BLaER1 (cell line): Measurements from ENCODE around the gene METTL2A.
A peak's percentile ranks its signal among the peaks of the same experiment; 100 is the strongest.
"Not testable (repeated sequence)": the region's sequence is repeated elsewhere in the genome, so short reads cannot be mapped to it uniquely, and the experiment has no call there.

Experiments used
- H3K27ac ChIP-seq: shearing (Covaris generic); formaldehyde crosslinking; 2 replicates; pipeline ENCODE4 v1.8.1; 2022
- H3K27me3 ChIP-seq: shearing (Covaris generic); formaldehyde crosslinking; 2 replicates; pipeline ENCODE4 v1.8.1; 2022
- H3K36me3 ChIP-seq: shearing (Covaris generic); formaldehyde crosslinking; 2 replicates; pipeline ENCODE4 v1.8.1; 2022
- H3K4me1 ChIP-seq: shearing (Covaris generic); formaldehyde crosslinking; 2 replicates; pipeline ENCODE4 v1.8.1; 2022
- H3K4me2 ChIP-seq: shearing (Covaris generic); formaldehyde crosslinking; 2 replicates; pipeline ENCODE4 v1.8.1; 2022
- H3K4me3 ChIP-seq: shearing (Covaris generic); formaldehyde crosslinking; 2 replicates; pipeline ENCODE4 v1.8.1; 2022
- H3K9ac ChIP-seq: shearing (Covaris generic); formaldehyde crosslinking; 2 replicates; pipeline ENCODE4 v1.8.1; 2022
- H3K9me3 ChIP-seq: shearing (Covaris generic); formaldehyde crosslinking; 2 replicates; pipeline ENCODE4 v1.8.1; 2022
- H4K20me1 ChIP-seq: shearing (Covaris generic); formaldehyde crosslinking; 2 replicates; pipeline ENCODE4 v1.8.1; 2022
- Cebpa-rat ChIP-seq: shearing (Covaris generic); IDR thresholded peaks from 2 replicates; pipeline ENCODE4 v1.8.1; 2022

The METTL2A gene

DNA sequence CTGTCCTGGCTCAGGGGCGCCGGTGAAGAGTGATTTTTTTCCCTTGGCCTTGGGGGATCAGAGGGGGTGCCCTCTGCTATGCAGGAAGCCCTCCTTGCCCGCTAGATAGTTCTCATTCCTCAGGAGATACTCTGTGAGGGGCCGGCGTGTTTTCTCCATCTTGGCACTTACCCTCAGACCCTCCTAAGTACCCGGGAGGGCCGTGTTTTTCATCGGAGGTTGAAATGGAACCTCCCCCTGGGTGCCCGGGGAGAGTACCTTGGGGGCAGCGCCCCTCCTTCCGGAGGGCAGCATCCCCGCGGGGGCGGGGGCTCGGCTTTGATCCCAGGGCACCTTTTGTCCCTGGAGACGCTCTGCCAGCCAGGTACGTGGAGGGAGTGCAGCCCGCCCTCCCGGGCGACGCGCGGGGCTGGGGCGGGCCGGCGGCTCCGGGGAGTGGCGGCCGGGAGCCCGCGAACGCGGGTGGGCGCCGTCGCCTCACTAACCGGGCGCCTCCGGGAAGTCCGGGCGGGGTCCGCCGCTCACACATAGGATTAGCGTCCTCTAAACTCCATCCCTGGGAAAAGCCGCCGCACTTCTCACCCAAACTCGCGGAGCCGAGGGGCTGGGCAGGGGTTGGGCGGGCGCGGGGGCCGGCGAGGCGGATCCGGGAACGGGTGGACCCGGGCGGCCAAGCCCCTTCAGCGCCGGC is 54.2 kb downstream of the METTL2A start:
- not testable (repeated sequence) for H3K27me3 ChIP-seq, H3K9me3 ChIP-seq
- peaks cover 23% of the 10 kb centered on the region for H3K36me3 ChIP-seq
- peaks cover 30% of the 10 kb centered on the region for H3K4me1 ChIP-seq
- H4K20me1 ChIP-seq: peaks cover 32% of the 10 kb centered on the region
- peak overlapping the region; percentile 94 for H3K9ac ChIP-seq
- peak overlapping the region; percentile 89 for H3K4me2 ChIP-seq
- H3K27ac ChIP-seq: peak overlapping the region; percentile 92
- peak overlapping the region; percentile 86 for H3K4me3 ChIP-seq

DNA sequence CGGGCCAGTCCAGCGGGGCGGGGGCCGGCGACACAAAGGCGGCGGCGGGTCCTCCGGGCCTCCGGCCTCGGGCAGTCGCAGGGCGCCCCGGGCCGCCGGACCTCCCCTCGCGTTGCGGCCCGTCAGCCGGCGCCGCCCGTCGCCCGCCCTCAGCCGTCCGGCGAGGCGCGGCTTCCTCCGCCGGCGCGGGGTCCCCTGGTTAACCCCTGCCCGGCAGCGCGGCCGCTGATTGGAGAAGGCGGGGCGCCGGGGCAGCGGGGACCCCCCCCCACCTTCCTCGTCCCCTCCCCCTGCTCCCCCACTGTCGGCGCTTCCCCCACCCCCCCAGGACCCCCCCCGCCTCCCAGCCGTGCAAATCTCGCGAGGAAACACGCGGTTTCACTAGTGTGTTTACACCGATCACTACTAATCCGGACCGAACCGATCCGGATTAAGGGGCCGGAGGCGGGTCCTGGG is 54.8 kb downstream of the METTL2A start, which contains the start of gene TLK2:
Gene TLK2, plus strand, starts transcription at position 402 of the 456 bp plus-strand sequence. CDS start 2,301 bp downstream, outside the sequence.
- peaks cover 26% of the 10 kb centered on the region for H3K36me3 ChIP-seq
- peak within 1 kb of the TSS; percentile 86 for H3K4me3 ChIP-seq
- no peak for TF ChIP-seq Cebpa-rat
- no peaks in the 10 kb centered on the region for H3K27me3 ChIP-seq
- peak within 1 kb of the TSS; percentile 89 for H3K4me2 ChIP-seq
- peaks cover 26% of the 10 kb centered on the region for H3K4me1 ChIP-seq
- peak within 1 kb of the TSS; percentile 97 for H3K27ac ChIP-seq
- H3K9ac ChIP-seq: peak within 1 kb of the TSS; percentile 96
- H3K9me3 ChIP-seq: no peaks in the 10 kb centered on the region
- H4K20me1 ChIP-seq: peaks cover 38% of the 10 kb centered on the region

DNA sequence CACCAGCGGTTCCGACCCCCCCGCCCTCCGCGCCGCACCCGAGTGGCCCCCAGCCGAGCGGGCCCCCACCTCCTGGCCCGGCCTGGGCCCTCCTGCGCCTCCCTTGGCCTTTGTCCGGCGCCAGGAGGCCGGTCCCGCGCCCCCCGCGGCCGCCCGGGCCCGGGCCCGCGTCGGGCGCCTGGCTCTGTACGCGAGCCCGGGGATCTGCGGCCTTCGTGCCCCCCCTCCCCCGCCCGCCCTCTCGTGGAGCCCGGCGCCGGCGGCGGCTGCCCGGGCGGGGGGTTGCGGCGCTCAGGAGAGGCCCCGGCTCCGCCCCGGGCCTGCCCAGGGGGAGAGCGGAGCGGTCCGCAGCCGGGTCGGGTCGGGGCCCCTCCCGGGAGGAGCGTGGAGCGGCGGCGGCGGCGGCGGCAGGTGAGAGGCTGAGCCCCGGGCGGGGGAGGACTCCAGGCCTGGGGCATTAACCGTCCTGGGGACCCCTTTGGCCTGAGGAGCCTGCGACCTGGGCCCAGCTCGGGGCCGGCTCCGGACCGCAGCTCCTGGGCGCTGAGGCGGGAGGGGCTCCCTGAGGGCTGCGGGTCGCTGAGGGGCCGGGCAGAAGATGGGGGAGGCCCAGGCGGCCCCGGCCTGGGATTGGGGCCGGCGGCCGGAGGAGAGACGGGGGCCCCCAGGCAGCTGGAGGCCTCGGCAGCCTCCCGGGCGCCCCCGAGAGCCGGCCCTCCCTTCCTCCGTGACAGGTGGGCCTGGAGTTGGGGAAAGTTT is 55.4 kb downstream of the METTL2A start:
- not testable (repeated sequence) for H3K27me3 ChIP-seq, H3K9me3 ChIP-seq
- peaks cover 31% of the 10 kb centered on the region for H3K36me3 ChIP-seq
- H3K9ac ChIP-seq: peak overlapping the region; percentile 96
- H3K4me3 ChIP-seq: peak overlapping the region; percentile 86
- H3K4me1 ChIP-seq: peaks cover 26% of the 10 kb centered on the region
- H3K4me2 ChIP-seq: peak overlapping the region; percentile 84
- peaks cover 44% of the 10 kb centered on the region for H4K20me1 ChIP-seq
- H3K27ac ChIP-seq: peak overlapping the region; percentile 97

DNA sequence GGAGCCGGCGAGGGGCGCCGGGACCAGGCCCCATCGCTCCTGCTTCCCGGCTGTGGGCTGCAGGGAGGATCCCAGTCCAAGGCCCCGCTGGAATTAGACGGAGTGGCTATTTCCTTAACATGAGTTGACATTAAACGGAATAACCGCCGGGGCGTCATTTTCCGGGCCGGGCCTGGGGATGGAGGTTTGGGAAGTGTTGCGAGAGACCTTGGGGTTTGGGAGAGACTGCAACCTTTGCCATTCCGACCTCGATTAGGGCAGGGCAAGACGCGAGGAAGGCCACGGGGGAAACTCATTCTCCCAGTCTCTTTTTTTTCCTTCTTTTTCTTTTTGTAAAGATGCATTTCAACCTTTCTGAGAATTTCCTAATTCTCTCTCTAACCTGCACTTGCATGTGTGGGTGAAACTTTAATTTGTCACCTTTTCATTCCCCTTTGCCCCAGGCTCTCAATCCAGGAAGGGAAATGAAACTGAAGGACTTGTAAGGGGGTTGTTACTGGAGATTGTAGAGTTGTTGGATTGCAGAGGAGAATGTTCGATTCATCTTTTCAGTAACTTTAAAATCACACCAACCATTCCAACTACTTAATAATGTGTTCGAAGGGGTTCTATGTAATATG is 56.1 kb downstream of the METTL2A start:
- Histone ChIP-seq H3K9ac (peak overlapping the region; percentile 96), H3K4me1 (peaks cover 30% of the 10 kb centered on the region), H3K4me2 (peak overlapping the region; percentile 84), H3K4me3 (peak overlapping the region; percentile 86), H3K27ac (peak overlapping the region; percentile 97), H3K36me3 (peaks cover 28% of the 10 kb centered on the region), H4K20me1 (peaks cover 51% of the 10 kb centered on the region)
- H3K9me3 ChIP-seq, H3K27me3 ChIP-seq: not testable (repeated sequence)

DNA sequence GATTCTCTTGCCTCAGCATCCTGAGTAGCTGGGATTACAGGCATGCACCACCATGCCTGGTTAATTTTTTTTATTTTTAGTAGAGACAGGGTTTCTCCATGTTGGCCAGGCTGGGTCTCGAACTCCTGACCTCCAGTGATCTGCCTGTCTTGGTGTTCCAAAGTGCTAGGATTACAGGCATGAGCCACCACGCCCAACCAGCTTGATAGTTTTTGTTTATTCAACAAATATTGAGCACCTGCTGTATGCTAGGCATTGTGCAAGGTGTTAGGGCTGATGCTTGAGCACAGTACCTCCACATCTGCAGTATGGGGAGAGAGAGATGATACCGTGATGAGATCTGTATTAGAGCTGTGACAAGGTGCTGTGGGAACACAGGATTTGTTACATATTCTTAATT is 58.9 kb downstream of the METTL2A start:
- not testable (repeated sequence) for H3K4me3 ChIP-seq, H3K27ac ChIP-seq, H3K9ac ChIP-seq, H3K9me3 ChIP-seq, H3K27me3 ChIP-seq, H3K4me2 ChIP-seq
- peaks cover 46% of the 10 kb centered on the region for H3K36me3 ChIP-seq
- H4K20me1 ChIP-seq: peaks cover 79% of the 10 kb centered on the region
- peaks cover 17% of the 10 kb centered on the region for H3K4me1 ChIP-seq

DNA sequence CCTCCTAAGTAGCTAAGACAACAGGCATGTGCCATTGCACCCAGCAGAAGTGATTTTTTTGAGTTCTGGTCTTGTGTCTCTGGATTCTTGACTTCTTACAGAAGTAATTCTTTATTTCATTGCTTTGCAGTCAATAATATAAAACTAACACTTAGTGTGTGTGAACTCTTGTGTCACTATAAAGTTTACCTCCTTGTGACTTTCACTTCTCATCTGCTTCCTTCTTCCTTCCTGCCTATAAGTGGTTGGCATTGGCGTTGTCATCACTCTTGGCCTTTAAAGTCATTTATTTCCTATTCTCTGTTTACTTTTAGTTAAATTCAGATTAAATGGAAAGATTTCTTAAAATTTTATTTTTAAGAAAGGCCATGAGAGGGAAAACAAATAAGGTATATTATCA is 67.3 kb downstream of the METTL2A start:
- not testable (repeated sequence) for H3K9ac ChIP-seq, H3K4me2 ChIP-seq, H3K9me3 ChIP-seq, H3K27me3 ChIP-seq, H3K4me3 ChIP-seq, H3K4me1 ChIP-seq, H3K27ac ChIP-seq
- H4K20me1 ChIP-seq: peaks cover 99% of the 10 kb centered on the region
- peaks cover 63% of the 10 kb centered on the region for H3K36me3 ChIP-seq

DNA sequence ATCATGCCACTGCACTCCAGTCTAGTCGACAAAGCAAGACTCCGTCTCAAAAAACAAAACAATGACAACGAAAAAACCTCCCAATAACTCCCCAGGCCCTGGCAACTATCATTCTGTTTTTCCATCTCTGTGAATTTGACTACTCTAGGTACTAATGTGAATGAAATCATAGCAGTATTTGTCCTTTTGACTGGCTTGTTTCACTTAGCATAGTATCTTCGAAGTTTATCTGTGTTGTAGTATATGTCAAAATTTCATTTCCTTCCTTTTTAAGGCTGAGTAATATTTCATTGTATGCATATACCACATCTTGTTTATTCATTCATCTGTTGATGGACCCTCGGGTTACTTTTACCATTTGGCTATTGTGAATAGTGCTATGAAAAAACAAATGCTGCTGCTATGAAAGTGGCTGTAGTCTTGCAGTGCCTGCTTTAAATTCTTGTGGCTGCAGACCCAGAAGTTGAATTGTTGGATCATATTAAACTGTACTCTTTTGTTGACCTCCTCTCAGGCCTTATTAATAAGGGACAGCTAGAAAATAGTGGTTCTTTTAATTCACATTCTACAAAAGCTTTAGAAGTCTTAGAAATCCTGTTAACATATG is 69.5 kb downstream of the METTL2A start:
- not testable (repeated sequence) for H3K9me3 ChIP-seq

DNA sequence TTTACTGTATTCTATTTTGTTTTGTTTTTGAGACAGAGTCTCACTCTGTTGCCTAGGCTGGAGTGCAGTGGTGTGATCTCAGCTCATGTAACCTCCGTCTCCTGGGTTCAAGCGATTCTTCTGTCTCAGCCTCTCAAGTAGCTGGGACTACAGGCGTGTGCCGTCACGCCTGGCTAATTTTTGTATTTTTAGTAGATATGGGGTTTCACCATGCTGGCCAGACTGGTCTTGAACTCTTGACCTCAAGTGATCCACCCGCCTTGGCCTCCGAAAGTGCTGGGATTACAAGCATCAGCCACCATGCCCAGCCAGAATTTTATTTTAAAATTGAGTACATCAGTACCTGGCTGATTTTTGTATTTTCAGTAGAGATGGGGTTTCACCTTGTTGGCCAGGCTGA is 70.4 kb downstream of the METTL2A start:
- H4K20me1 ChIP-seq: peaks cover 100% of the 10 kb centered on the region
- H3K27ac ChIP-seq, H3K4me2 ChIP-seq, H3K4me3 ChIP-seq, H3K27me3 ChIP-seq, H3K9ac ChIP-seq, H3K9me3 ChIP-seq, H3K4me1 ChIP-seq: not testable (repeated sequence)
- peaks cover 48% of the 10 kb centered on the region for H3K36me3 ChIP-seq

More for the DNA sequence above, 69.5 kb downstream of the METTL2A start:
- not testable (repeated sequence) for H3K27me3 ChIP-seq, H3K4me1 ChIP-seq, H3K27ac ChIP-seq, H3K4me3 ChIP-seq, H3K9ac ChIP-seq, H3K4me2 ChIP-seq
- Histone ChIP-seq H3K36me3 (peaks cover 44% of the 10 kb centered on the region), H4K20me1 (peaks cover 100% of the 10 kb centered on the region)

DNA sequence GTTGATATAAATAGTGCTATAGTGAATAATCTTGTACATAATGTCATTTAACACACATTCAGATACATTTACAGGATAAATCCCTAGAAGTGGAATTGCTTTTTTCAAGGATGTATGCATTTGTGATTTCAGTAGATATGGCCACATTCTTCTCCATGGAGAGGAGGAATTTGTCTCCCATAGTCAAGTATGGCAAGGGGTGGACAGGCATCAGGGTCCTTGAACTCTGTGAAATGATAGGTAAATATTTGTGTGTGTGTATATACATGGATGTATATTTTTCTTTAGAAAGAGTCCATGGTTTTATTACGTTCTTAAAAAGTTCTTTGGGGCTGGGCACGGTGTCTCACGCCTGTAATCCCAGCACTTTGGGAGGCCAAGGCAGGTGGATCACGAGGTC is 72.6 kb downstream of the METTL2A start:
- H3K9me3 ChIP-seq, H3K9ac ChIP-seq, H3K4me2 ChIP-seq, H3K27me3 ChIP-seq, H3K4me3 ChIP-seq, H3K27ac ChIP-seq, H3K4me1 ChIP-seq: not testable (repeated sequence)
- Histone ChIP-seq H4K20me1 (peaks cover 95% of the 10 kb centered on the region), H3K36me3 (peaks cover 38% of the 10 kb centered on the region)

DNA sequence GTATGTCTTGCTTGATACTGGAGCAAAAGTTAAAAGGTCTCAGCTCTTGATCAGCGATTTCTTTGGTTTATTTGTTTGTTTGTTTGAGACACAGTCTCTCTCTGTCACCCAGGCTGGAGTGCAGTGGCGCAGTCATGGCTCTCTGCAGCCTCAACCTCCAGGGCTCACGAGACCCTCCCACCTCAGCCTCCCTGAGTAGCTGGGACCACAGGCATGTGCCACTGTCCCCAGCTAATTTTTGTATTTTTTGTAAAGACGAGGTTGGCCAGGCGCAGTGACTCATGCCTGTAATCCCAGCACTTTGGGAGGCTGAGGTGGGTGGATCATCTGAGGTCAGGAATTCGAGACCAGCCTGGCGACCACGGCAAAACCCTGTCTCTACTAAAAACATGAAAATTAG is 75.1 kb downstream of the METTL2A start:
- not testable (repeated sequence) for H3K27ac ChIP-seq, H3K4me3 ChIP-seq, H3K9ac ChIP-seq, H3K4me1 ChIP-seq, H3K9me3 ChIP-seq, H3K4me2 ChIP-seq, H3K27me3 ChIP-seq
- H3K36me3 ChIP-seq: peaks cover 19% of the 10 kb centered on the region; the same call in 1 of the 2 replicates
- peaks cover 95% of the 10 kb centered on the region for H4K20me1 ChIP-seq
